Measurements from ENCODE around the gene ADGRL2. TPM values are rescaled to one million over a fixed set of nuclear protein-coding genes. Genes with fewer than 3 reads are reported as not detected.

The ADGRL2 gene
- total RNA-seq, 1 donor from 2014 or later, result 104 TPM

DNA sequence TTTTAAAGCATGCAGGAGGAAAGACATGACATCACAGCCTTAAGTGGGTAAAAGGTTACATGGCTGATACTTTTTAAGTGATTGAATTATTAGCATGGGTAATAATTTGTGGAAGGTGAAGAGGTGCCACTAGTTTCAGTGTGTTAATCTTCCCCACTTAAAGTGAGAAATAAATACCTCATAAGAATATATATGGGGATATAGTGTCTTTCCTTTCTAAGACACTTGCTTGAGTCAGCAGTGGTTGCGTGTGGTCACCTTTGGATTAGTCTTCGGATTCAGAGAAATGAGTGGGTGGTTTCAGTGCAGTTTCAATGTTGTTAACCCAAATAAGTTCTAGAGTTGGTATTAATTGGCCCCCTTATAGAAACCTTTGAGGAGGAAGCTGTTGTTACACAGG is 94.1 kb downstream of the ADGRL2 start:
- Histone ChIP-seq H3K4me1 (peaks cover 4% of the 10 kb centered on the region), H3K4me3 (no peak overlapping the region), H3K27me3 (no peaks in the 10 kb centered on the region), H3K36me3 (no peaks in the 10 kb centered on the region), H3K27ac (no peak overlapping the region), H3K9me3 (no peaks in the 10 kb centered on the region)
- ATAC-seq (no peak), DNase-seq (no peak)
- no peak for TF ChIP-seq CTCF (IDR thresholded peaks at IDR 0.05)
- intact Hi-C loops (cut with DNase I), result no loop called here

DNA sequence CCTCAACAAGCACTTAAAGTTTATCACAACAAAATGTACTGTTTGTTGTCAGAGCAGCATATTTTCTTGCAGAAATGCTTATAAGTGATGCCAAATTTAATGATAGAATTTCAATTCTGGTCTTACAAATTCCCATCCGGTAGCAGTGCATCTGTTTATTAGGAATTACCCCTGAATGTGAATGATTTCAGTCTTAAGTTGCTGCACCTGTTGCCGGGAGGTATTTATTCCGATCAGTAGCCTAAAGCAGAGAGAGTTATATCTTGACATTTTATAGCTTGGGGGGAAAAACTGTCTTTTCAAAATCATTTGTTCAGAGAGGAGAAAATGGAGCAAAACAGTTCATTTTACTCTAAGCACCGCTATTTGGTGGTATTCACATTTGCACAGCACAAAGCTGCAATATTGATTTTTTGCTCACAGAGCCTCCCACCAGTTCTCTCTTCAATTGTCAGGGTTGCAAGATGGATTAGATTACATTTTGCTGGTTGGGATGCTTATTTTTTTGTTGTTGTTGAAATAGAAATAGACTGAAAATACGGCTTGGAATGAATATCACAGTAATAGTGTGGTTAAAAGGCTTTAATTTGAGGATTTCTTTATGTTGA is 98.6 kb downstream of the ADGRL2 start:
- no peaks in the 10 kb centered on the region for H3K36me3 ChIP-seq
- ATAC-seq (no peak), DNase-seq (no peak)
- H3K27ac ChIP-seq, result no peak overlapping the region
- H3K27me3 ChIP-seq, result no peaks in the 10 kb centered on the region
- H3K4me3 ChIP-seq, result no peak overlapping the region
- H3K4me1 ChIP-seq, result peaks cover 4% of the 10 kb centered on the region
- intact Hi-C loops (cut with DNase I), result no loop called here
- TF ChIP-seq CTCF (IDR thresholded peaks at IDR 0.05), result no peak
- no peaks in the 10 kb centered on the region for H3K9me3 ChIP-seq

DNA sequence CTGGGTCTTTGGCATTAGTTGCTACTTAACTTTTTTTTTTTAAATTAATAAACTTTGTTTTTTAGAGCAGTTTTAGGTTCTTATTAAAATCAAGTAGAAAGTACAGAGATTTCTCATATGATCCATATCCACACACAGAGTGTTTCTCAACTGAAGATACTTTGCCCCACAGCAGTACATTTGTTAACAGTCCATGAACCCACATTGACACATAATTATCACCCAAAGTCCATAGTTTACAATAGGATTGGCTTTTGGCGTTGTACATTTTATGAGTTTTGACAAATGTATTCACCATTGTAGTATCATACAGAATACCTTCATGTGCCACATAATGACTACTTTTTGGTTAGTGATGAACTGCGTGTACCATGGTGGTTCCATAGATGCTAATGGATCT is 106.8 kb downstream of the ADGRL2 start:
- ATAC-seq (no peak), DNase-seq (no peak)
- Histone ChIP-seq H3K27ac (no peak overlapping the region), H3K4me1 (no peaks in the 10 kb centered on the region), H3K4me3 (no peak overlapping the region), H3K9me3 (no peaks in the 10 kb centered on the region), H3K36me3 (no peaks in the 10 kb centered on the region), H3K27me3 (no peaks in the 10 kb centered on the region)
- intact Hi-C loops (cut with DNase I), result no loop called here
- TF ChIP-seq CTCF (IDR thresholded peaks at IDR 0.05), result no peak

- Histone ChIP-seq H3K4me3 (no peak overlapping the region), H3K36me3 (no peaks in the 10 kb centered on the region), H3K4me1 (no peaks in the 10 kb centered on the region), H3K27me3 (no peaks in the 10 kb centered on the region), H3K9me3 (no peaks in the 10 kb centered on the region), H3K27ac (no peak overlapping the region)
- ATAC-seq (no peak), DNase-seq (no peak)
- intact Hi-C loops (cut with DNase I), result no loop called here
- no peak for TF ChIP-seq CTCF (IDR thresholded peaks at IDR 0.05)
Observed at GRCh38 chr1:81912383-81912782, 111.6 kb downstream of the ADGRL2 start.

DNA sequence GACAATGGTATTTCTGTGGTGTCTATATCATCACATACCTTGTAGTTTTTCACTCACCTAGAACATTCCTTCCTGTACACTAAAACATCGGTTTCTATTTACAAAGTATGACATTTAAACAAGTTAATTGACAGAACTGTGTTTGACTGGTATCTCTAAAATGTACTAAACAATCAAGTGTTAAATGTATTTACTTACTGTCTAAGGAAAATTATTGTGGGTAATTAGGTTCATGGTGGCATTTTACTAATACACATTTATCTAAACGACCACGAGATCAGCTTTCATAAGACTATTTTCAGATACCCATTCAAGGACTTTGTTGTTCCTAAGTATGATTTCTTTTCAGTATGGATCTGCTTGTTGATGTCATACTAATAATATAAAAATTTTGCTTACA is 115.2 kb downstream of the ADGRL2 start:
- Histone ChIP-seq H3K36me3 (no peaks in the 10 kb centered on the region), H3K9me3 (no peaks in the 10 kb centered on the region), H3K4me1 (peaks cover 10% of the 10 kb centered on the region), H3K27ac (no peak overlapping the region), H3K27me3 (no peaks in the 10 kb centered on the region), H3K4me3 (no peak overlapping the region)
- DNase-seq, result no peak
- no peak for TF ChIP-seq CTCF (IDR thresholded peaks at IDR 0.05)
- no peak for ATAC-seq
- intact Hi-C loops (cut with DNase I), result no loop called here

GRCh38 chr1:81920245-81920740 is 119.6 kb downstream of the ADGRL2 start:
- no peaks in the 10 kb centered on the region for H3K9me3 ChIP-seq
- TF ChIP-seq CTCF (IDR thresholded peaks at IDR 0.05), result no peak
- H3K4me3 ChIP-seq, result no peak overlapping the region
- intact Hi-C loops (cut with DNase I), result no loop called here
- DNase-seq (no peak), ATAC-seq (peak; percentile 44)
- H3K27me3 ChIP-seq, result no peaks in the 10 kb centered on the region
- no peaks in the 10 kb centered on the region for H3K36me3 ChIP-seq
- peaks cover 10% of the 10 kb centered on the region for H3K4me1 ChIP-seq
- H3K27ac ChIP-seq, result no peak overlapping the region
